Skeletal muscle satellite cell (primary cell): Measurements from ENCODE around the gene CELSR1.

ENCODE experiments used
- H3K27me3 ChIP-seq: 2 replicates; pipeline ENCODE4 v1.7.0; 2013; ENCODE audit warnings: low read length; ENCODE audit not compliant: control insufficient read depth, insufficient read depth
- H3K36me3 ChIP-seq: 2 replicates; pipeline ENCODE4 v1.7.0; 2013; ENCODE audit warnings: mild to moderate bottlenecking, control low read depth, low read length; ENCODE audit not compliant: insufficient read depth
- H3K4me1 ChIP-seq: 2 replicates; pipeline ENCODE4 v1.7.0; 2013; ENCODE audit warnings: low read length; ENCODE audit not compliant: control insufficient read depth, insufficient read depth
- H3K4me2 ChIP-seq: 2 replicates; pipeline ENCODE4 v1.7.0; 2013; ENCODE audit warnings: mild to moderate bottlenecking, low read length
- H3K4me3 ChIP-seq: 2 replicates; pipeline ENCODE4 v1.7.0; 2013; ENCODE audit warnings: low read length
- H3K9ac ChIP-seq: 2 replicates; pipeline ENCODE4 v1.7.0; 2013; ENCODE audit warnings: mild to moderate bottlenecking, low read depth, low read length, moderate library complexity
- H3K9me3 ChIP-seq: replicated peaks from 2 replicates; pipeline ENCODE4 v1.7.0; 2013; ENCODE audit warnings: mild to moderate bottlenecking, control low read depth, low read length

CELSR1 gene

GRCh38 chr22:46439111-46439510 lies 98.3 kb downstream of the CELSR1 start:
- Histone ChIP-seq H3K27me3 (peaks cover 66% of the 10 kb centered on the region), H3K4me2 (no peak overlapping the region), H3K4me3 (no peak overlapping the region), H3K4me1 (no peaks in the 10 kb centered on the region), H3K9me3 (no peaks in the 10 kb centered on the region), H3K36me3 (no peaks in the 10 kb centered on the region), H3K9ac (no peak overlapping the region)

- no peak overlapping the region for H3K4me2 ChIP-seq
- H3K9me3 ChIP-seq = no peaks in the 10 kb centered on the region
- no peaks in the 10 kb centered on the region for H3K4me1 ChIP-seq
- H3K27me3 ChIP-seq = peaks cover 57% of the 10 kb centered on the region
- H3K9ac ChIP-seq = no peak overlapping the region
- no peaks in the 10 kb centered on the region for H3K36me3 ChIP-seq
- H3K4me3 ChIP-seq = no peak overlapping the region
Measured at GRCh38 chr22:46437671-46438440, 99.6 kb downstream of the CELSR1 start.

GRCh38 chr22:46436595-46437175 lies 100.7 kb downstream of the CELSR1 start:
- Histone ChIP-seq H3K4me1 (no peaks in the 10 kb centered on the region), H3K9ac (no peak overlapping the region), H3K4me2 (no peak overlapping the region), H3K36me3 (no peaks in the 10 kb centered on the region), H3K4me3 (no peak overlapping the region), H3K27me3 (peaks cover 55% of the 10 kb centered on the region), H3K9me3 (no peaks in the 10 kb centered on the region)

- H3K4me2 ChIP-seq = no peak overlapping the region
- no peak overlapping the region for H3K9ac ChIP-seq
- no peaks in the 10 kb centered on the region for H3K4me1 ChIP-seq
- H3K9me3 ChIP-seq = no peaks in the 10 kb centered on the region
- H3K27me3 ChIP-seq = peaks cover 59% of the 10 kb centered on the region
- H3K4me3 ChIP-seq = no peak overlapping the region
- H3K36me3 ChIP-seq = no peaks in the 10 kb centered on the region
Measured at GRCh38 chr22:46433318-46433717, 104.1 kb downstream of the CELSR1 start.

DNA sequence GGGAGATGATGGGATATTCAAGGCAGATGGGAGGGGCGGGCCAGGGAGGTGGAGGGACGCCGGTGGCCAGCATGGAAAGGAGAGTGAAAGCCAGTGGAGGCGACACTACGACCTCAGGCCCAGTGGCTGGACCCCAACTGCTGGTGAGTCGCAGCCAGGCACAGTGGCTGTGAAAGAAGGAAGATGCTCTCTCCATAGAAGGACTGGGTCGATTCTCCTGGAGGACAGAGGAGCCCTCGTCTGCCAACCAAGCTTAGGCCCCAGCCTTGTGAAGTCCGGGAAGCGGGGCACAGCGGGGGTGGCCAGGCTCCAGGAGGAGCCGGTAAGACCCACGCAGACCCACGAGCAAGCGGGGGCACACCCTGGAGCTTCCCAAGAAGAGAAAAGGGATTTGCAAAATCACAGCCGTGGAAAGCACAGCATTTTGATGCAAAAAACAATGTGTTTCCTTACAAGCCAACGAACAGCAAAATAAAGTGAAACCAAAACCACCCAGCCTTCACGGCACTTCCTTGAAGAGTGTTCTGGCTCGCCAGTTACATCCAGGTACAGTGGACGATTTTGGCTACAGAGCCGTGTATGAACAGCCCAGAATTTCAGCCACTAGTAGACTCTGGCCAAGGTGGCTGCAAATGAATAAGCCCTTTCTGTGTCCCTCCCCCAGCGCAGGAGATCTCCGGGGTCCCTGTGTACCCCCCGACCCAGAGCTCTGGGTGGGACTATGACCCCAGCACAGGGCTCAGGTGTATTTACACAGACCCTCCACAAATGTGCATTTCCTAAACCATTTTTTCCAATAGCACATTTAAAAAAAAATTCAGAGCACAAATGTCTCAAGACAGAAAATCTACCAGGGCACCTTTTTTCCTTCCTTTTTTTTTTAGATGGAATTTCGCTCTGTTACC lies 105.0 kb downstream of the CELSR1 start:
- peaks cover 59% of the 10 kb centered on the region for H3K27me3 ChIP-seq
- peak overlapping the region; percentile 40 for H3K4me2 ChIP-seq
- H3K9ac ChIP-seq = no peak overlapping the region
- peak overlapping the region; percentile 49 for H3K4me3 ChIP-seq
- H3K4me1 ChIP-seq = no peaks in the 10 kb centered on the region
- H3K36me3 ChIP-seq = no peaks in the 10 kb centered on the region
- no peaks in the 10 kb centered on the region for H3K9me3 ChIP-seq

DNA sequence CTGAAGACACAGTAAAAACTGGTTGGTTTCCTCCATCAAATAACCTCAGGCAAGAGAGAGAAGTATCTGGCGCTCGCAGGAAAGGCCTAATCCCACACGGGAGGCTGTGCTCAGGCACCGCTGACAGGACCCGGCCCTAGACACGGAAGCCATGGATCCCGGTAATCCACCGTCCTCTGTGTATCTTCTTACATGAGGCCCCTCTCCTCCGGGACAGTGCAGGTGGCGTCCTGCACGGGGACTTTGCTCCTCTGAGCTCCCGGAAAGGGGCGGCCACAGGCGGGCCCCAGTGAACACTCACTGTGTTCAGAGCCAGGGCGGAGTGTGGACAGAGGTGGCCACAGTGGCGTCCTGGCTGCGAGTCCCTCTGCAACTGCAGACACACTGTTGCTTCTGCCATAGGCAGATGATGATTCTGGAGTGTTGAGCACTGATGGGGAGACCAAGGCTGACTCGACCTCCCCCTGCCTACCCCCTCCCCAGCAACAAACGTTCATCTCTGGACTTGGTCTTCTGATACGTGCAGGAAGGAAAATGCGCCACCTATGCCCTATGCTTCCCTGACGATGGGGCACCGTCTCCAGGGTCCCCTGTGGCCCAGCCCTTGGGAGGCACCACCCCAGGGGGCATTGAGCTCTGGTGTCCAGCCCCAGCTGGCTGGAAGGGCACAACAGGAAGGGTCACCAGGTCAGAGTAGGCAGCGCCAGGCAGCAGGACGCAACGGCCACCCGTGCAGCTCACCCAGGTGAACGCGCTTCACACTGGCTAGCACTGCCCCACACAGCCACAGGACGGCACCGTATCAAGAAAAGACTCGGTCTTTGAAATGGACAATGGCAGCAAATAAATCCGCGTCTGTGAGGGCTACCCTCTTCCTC lies 106.2 kb downstream of the CELSR1 start:
- H3K4me3 ChIP-seq = no peak overlapping the region
- H3K4me2 ChIP-seq = no peak overlapping the region
- no peaks in the 10 kb centered on the region for H3K9me3 ChIP-seq
- H3K4me1 ChIP-seq = no peaks in the 10 kb centered on the region
- H3K27me3 ChIP-seq = peaks cover 54% of the 10 kb centered on the region
- H3K36me3 ChIP-seq = no peaks in the 10 kb centered on the region
- no peak overlapping the region for H3K9ac ChIP-seq

DNA sequence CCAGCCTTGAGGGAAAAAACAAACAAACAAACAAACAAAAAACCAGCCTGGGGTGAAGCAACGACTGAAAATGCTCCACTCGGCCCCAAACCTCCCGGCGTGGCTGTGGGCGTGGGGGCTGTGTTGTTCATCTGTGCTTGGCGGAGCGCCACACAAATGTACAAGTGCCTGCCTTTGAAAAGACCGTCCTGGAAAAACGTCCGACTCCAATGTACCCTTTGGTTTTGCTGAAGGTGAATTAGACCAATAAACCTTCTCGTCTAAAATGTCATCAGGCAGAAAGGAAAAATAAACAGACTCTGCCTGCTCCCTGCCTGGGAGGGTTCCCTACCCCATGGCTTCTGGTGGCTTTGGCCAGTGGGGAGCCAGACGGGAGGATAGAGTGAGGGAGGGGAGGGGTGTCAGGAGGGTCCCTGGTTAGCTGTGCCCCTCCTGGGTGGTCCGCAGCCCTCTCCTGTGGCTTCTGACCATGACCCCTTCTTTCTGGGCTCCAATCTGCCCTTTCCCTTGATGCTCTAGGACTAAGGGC lies 108.0 kb downstream of the CELSR1 start:
- Histone ChIP-seq H3K9ac (no peak overlapping the region), H3K4me1 (no peaks in the 10 kb centered on the region), H3K4me3 (no peak overlapping the region), H3K4me2 (no peak overlapping the region), H3K9me3 (no peaks in the 10 kb centered on the region), H3K36me3 (no peaks in the 10 kb centered on the region), H3K27me3 (peaks cover 46% of the 10 kb centered on the region)

- Histone ChIP-seq H3K27me3 (peaks cover 41% of the 10 kb centered on the region), H3K9me3 (no peaks in the 10 kb centered on the region), H3K4me3 (no peak overlapping the region), H3K9ac (no peak overlapping the region), H3K36me3 (no peaks in the 10 kb centered on the region), H3K4me2 (no peak overlapping the region), H3K4me1 (no peaks in the 10 kb centered on the region)
Measured at GRCh38 chr22:46428602-46429324, 108.7 kb downstream of the CELSR1 start.

- Histone ChIP-seq H3K36me3 (no peaks in the 10 kb centered on the region), H3K9me3 (no peaks in the 10 kb centered on the region), H3K4me2 (no peak overlapping the region), H3K27me3 (peaks cover 41% of the 10 kb centered on the region), H3K9ac (no peak overlapping the region), H3K4me3 (no peak overlapping the region), H3K4me1 (no peaks in the 10 kb centered on the region)
Measured at GRCh38 chr22:46428171-46428570, 109.2 kb downstream of the CELSR1 start.

- Histone ChIP-seq H3K36me3 (no peaks in the 10 kb centered on the region), H3K9me3 (no peaks in the 10 kb centered on the region), H3K4me3 (no peak overlapping the region), H3K9ac (no peak overlapping the region), H3K27me3 (peaks cover 30% of the 10 kb centered on the region), H3K4me1 (no peaks in the 10 kb centered on the region), H3K4me2 (no peak overlapping the region)
Measured at GRCh38 chr22:46425016-46425415, 112.4 kb downstream of the CELSR1 start.
